DND-41 (cell line): ENCODE data around the gene TMEM115.

Experiments
- CTCF ChIP-seq: IDR thresholded peaks from 2 replicates; pipeline ENCODE4 v1.5.1; 2012; ENCODE audit warnings: borderline replicate concordance, low read length, moderate library complexity, mild to moderate bottlenecking; ENCODE audit not compliant: poor library complexity, severe bottlenecking; ENCODE audit errors: extremely low read depth
- EZH2 ChIP-seq: IDR thresholded peaks from 3 replicates; pipeline ENCODE4 v1.6.1; 2012; ENCODE audit warnings: borderline replicate concordance, low read depth, mild to moderate bottlenecking, moderate library complexity, low read length, inconsistent platforms; ENCODE audit not compliant: severe bottlenecking

- TF ChIP-seq CTCF (no peak), EZH2 (no peak)
Measured at GRCh38 chr3:50351323-50351697, 8.0 kb downstream of the TMEM115 start.
